ENCODE data around the gene ABHD10.

The ABHD10 gene

GRCh38 chr3:111999484-112000324, 20.9 kb downstream of the ABHD10 start:
- no peak for DNase-seq (ENCODE audit: extremely low read depth in 1 of 2, low read depth in 1 of 2)

- DNase-seq (ENCODE audit: extremely low read depth in 1 of 2, low read depth in 1 of 2): no peak
Measured at GRCh38 chr3:112000367-112000771, 21.5 kb downstream of the ABHD10 start.

GRCh38 chr3:112000966-112001365, 22.1 kb downstream of the ABHD10 start:
- DNase-seq (ENCODE audit: extremely low read depth in 1 of 2, low read depth in 1 of 2): no peak

GRCh38 chr3:112001526-112001925, 22.7 kb downstream of the ABHD10 start:
- DNase-seq (ENCODE audit: extremely low read depth in 1 of 2, low read depth in 1 of 2): no peak

- DNase-seq (ENCODE audit: extremely low read depth in 1 of 2, low read depth in 1 of 2): peak; percentile 26 to 50
Measured at GRCh38 chr3:112002096-112002971, 23.5 kb downstream of the ABHD10 start.

- DNase-seq (ENCODE audit: extremely low read depth in 1 of 2, low read depth in 1 of 2): no peak
Measured at GRCh38 chr3:112003321-112004080, 24.7 kb downstream of the ABHD10 start.

GRCh38 chr3:112004187-112004586, 25.4 kb downstream of the ABHD10 start:
- DNase-seq (ENCODE audit: extremely low read depth in 1 of 2, low read depth in 1 of 2): no peak

GRCh38 chr3:112004669-112005068, 25.8 kb downstream of the ABHD10 start:
- no peak for DNase-seq (ENCODE audit: extremely low read depth in 1 of 2, low read depth in 1 of 2)

GRCh38 chr3:112005091-112005672, 26.4 kb downstream of the ABHD10 start:
- no peak for DNase-seq (ENCODE audit: extremely low read depth in 1 of 2, low read depth in 1 of 2)

GRCh38 chr3:112007633-112008032, 28.8 kb downstream of the ABHD10 start:
- no peak for DNase-seq (ENCODE audit: extremely low read depth in 1 of 2, low read depth in 1 of 2)

- no peak for DNase-seq (ENCODE audit: extremely low read depth in 1 of 2, low read depth in 1 of 2)
Measured at GRCh38 chr3:112009670-112010069, 30.8 kb downstream of the ABHD10 start.

GRCh38 chr3:112010636-112011035, 31.8 kb downstream of the ABHD10 start:
- DNase-seq (ENCODE audit: extremely low read depth in 1 of 2, low read depth in 1 of 2): no peak

GRCh38 chr3:112011376-112011940, 32.6 kb downstream of the ABHD10 start:
- DNase-seq (ENCODE audit: extremely low read depth in 1 of 2, low read depth in 1 of 2): no peak

- no peak for DNase-seq (ENCODE audit: extremely low read depth in 1 of 2, low read depth in 1 of 2)
Measured at GRCh38 chr3:112012205-112012992, 33.6 kb downstream of the ABHD10 start.

GRCh38 chr3:112013058-112013783, 34.4 kb downstream of the ABHD10 start:
- peak; percentile 33 to 34 for DNase-seq (ENCODE audit: extremely low read depth in 1 of 2, low read depth in 1 of 2)

- no peak for DNase-seq (ENCODE audit: extremely low read depth in 1 of 2, low read depth in 1 of 2)
Measured at GRCh38 chr3:112013784-112014143, 34.9 kb downstream of the ABHD10 start.

- no peak for DNase-seq (ENCODE audit: extremely low read depth in 1 of 2, low read depth in 1 of 2)
Measured at GRCh38 chr3:112017091-112017490, 38.3 kb downstream of the ABHD10 start.

GRCh38 chr3:112018712-112019111, 39.9 kb downstream of the ABHD10 start:
- no peak for DNase-seq (ENCODE audit: extremely low read depth in 1 of 2, low read depth in 1 of 2)

GRCh38 chr3:112019716-112020115, 40.9 kb downstream of the ABHD10 start:
- DNase-seq (ENCODE audit: extremely low read depth in 1 of 2, low read depth in 1 of 2): no peak
